Measurements from ENCODE around the gene TPM1.
A peak's percentile ranks its signal among the peaks of the same experiment; 100 is the strongest.

Gene TPM1

GRCh38 chr15:63048115-63048775, 5.7 kb downstream of the TPM1 start:
- peak; percentile 93 to 97 for DNase-seq (ENCODE audit: low read depth in 2 of 2)
- H3K4me3 ChIP-seq (replicated peaks in 1 of 2; ENCODE audit: low read depth in 2 of 2, low read length in 2 of 2), result peak overlapping the region; percentile 65 to 70
- TF ChIP-seq CTCF (IDR thresholded peaks at IDR 0.05; ENCODE audit: low read depth, low read length), result peak; percentile 97

- no peak for TF ChIP-seq CTCF (IDR thresholded peaks at IDR 0.05; ENCODE audit: low read depth, low read length)
- peak; percentile 61 to 63 for DNase-seq (ENCODE audit: low read depth in 2 of 2)
- H3K4me3 ChIP-seq (replicated peaks in 1 of 2; ENCODE audit: low read depth in 2 of 2, low read length in 2 of 2), result peak overlapping the region; percentile 65 to 70
Observed at GRCh38 chr15:63048776-63049665, 6.5 kb downstream of the TPM1 start.

- peak in 1 of 2 donors; percentile 34 for DNase-seq (ENCODE audit: low read depth in 2 of 2)
- no peak for TF ChIP-seq CTCF (IDR thresholded peaks at IDR 0.05; ENCODE audit: low read depth, low read length)
- peak overlapping the region in 1 of 2 donors; percentile 65 for H3K4me3 ChIP-seq (replicated peaks in 1 of 2; ENCODE audit: low read depth in 2 of 2, low read length in 2 of 2)
Observed at GRCh38 chr15:63049783-63050371, 7.3 kb downstream of the TPM1 start.

- no peak overlapping the region for H3K4me3 ChIP-seq (replicated peaks in 1 of 2; ENCODE audit: low read depth in 2 of 2, low read length in 2 of 2)
Observed at GRCh38 chr15:63050731-63051155, 8.2 kb downstream of the TPM1 start.

GRCh38 chr15:63051156-63052066, 8.9 kb downstream of the TPM1 start:
- no peak overlapping the region for H3K4me3 ChIP-seq (replicated peaks in 1 of 2; ENCODE audit: low read depth in 2 of 2, low read length in 2 of 2)
- no peak for TF ChIP-seq CTCF (IDR thresholded peaks at IDR 0.05; ENCODE audit: low read depth, low read length)
- peak; percentile 76 to 78 for DNase-seq (ENCODE audit: low read depth in 2 of 2)

More at GRCh38 chr15:63050731-63051155, 8.2 kb downstream of the TPM1 start:
- DNase-seq (ENCODE audit: low read depth in 2 of 2), result peak in 1 of 2 donors; percentile 69
- no peak for TF ChIP-seq CTCF (IDR thresholded peaks at IDR 0.05; ENCODE audit: low read depth, low read length)

All from cardiac fibroblast (primary cell).